Spleen (tissue), 7 donors: ENCODE data around the gene GCNT3.

ENCODE experiments used
- CTCF ChIP-seq, 11 experiments: fragments of 200-600 bp in 7 of 11; fragments of 450-650 bp in 4 of 11; sonication (generic) in 4 of 11; IDR thresholded peaks in 8 of 11; conservative IDR thresholded peaks in 3 of 11; 1 replicate in 7 of 11; 2 replicates in 4 of 11; pipeline versions ENCODE4 v1.4.0 to v1.8.0; 2016 to 2021; ENCODE audit warnings: antibody characterized with exemption in 11 of 11, inconsistent platforms in 4 of 11, mild to moderate bottlenecking in 1 of 11
- POLR2A ChIP-seq, 3 donors: fragments of 450-650 bp; IDR thresholded peaks; one replicate each; pipeline ENCODE4 v1.5.1; 2017; ENCODE audit warnings: antibody characterized with exemption in 3 of 3, mild to moderate bottlenecking in 1 of 3
- donor health status: DM: no; HTN: no; CAD: no; lungs with moderate emphysema.
- donor health status: DM: no; HTN: no; CAD: no.
- donor health status: DM: no; HTN: no; CAD: no.

- TF ChIP-seq POLR2A (IDR thresholded peaks at IDR 0.05) (no peak), CTCF (IDR thresholded peaks at IDR 0.05 in 8 of 11, conservative IDR thresholded peaks at IDR 0.05 in 3 of 11) (no peak)
Observed at GRCh38 chr15:59587085-59587826, 24.3 kb upstream of the GCNT3 start.
